ENCODE data around the gene ADAP1.
A peak's percentile ranks its signal among the peaks of the same experiment; 100 is the strongest.
"Not testable (repeated sequence)": the region's sequence is repeated elsewhere in the genome, so short reads cannot be mapped to it uniquely, and the experiment has no call there.

ADAP1 gene

GRCh38 chr7:957418-958220 is 3.1 kb upstream of the ADAP1 start:
- no peak for DNase-seq

GRCh38 chr7:956031-956430 is 1.6 kb upstream of the ADAP1 start:
- DNase-seq: no peak

- DNase-seq: no peak
These were observed 743 bp downstream of the ADAP1 start for GRCh38 chr7:953547-954327.

- no peak for DNase-seq
These were observed 1.7 kb downstream of the ADAP1 start for GRCh38 chr7:952548-953441.

GRCh38 chr7:951881-952547 is 2.5 kb downstream of the ADAP1 start:
- no peak for DNase-seq

GRCh38 chr7:949021-949934 is 5.2 kb downstream of the ADAP1 start:
- DNase-seq: no peak

- DNase-seq: no peak
These were observed 6.9 kb downstream of the ADAP1 start for GRCh38 chr7:947391-948210.

- DNase-seq: no peak
These were observed 8.1 kb downstream of the ADAP1 start for GRCh38 chr7:946256-946996.

GRCh38 chr7:945556-946255 is 8.8 kb downstream of the ADAP1 start:
- no peak for DNase-seq

- DNase-seq: no peak
These were observed 9.3 kb downstream of the ADAP1 start for GRCh38 chr7:945147-945555.

GRCh38 chr7:944744-945143 is 9.7 kb downstream of the ADAP1 start:
- DNase-seq: no peak

GRCh38 chr7:943793-944192 is 10.7 kb downstream of the ADAP1 start:
- not testable (repeated sequence) for DNase-seq

GRCh38 chr7:940599-941408 is 13.7 kb downstream of the ADAP1 start:
- no peak for DNase-seq

GRCh38 chr7:939843-940242 is 14.6 kb downstream of the ADAP1 start:
- no peak for DNase-seq

- no peak for DNase-seq
These were observed 15.8 kb downstream of the ADAP1 start for GRCh38 chr7:938546-939185.

GRCh38 chr7:937856-938484 is 16.5 kb downstream of the ADAP1 start:
- no peak for DNase-seq

GRCh38 chr7:936386-937054 is 18.0 kb downstream of the ADAP1 start:
- peak; percentile 84 for DNase-seq

Measured in activated CD4-positive, alpha-beta T cell treated with anti-CD3 and anti-CD28 coated beads, Interleukin-10, Interleukin-2, amounts not matched to agents 100 ng/mL and 50 ng/mL, durations not matched to agents 16 hours and 8 hours (primary cell).